AG04449 (cell line): ENCODE data around the gene TWSG1.

Source experiments
- CTCF ChIA-PET: fragments of 350-600 bp; formaldehyde crosslinking; extraction: SDS; loops from one replicate; lab custom pipeline; 2021; ENCODE audit warnings: antibody characterized with exemption; lab: Yijun Ruan, JAX
- POLR2A ChIA-PET: fragments of 400-600, 350-600 bp; formaldehyde crosslinking; extraction: SDS; loops from one replicate; lab custom pipeline; 2020; ENCODE audit warnings: antibody characterized with exemption, inconsistent platforms; lab: Yijun Ruan, JAX
- DNase-seq: peaks from one replicate; pipeline ENCODE4 v3.0.0-alpha.2; 2010; ENCODE audit warnings: low read depth, low spot score
- H3K4me3 ChIP-seq: 2 replicates; pipeline ENCODE4 v1.5.1; 2011; ENCODE audit warnings: low read depth, mild to moderate bottlenecking, control low read depth, low read length
- TF ChIP-seq, protein P1 (sequence below): IDR thresholded peaks from one replicate; pipeline ENCODE4 v1.5.1; 2011; ENCODE audit warnings: mild to moderate bottlenecking, moderate library complexity, low read length, control low read depth, inconsistent platforms; ENCODE audit not compliant: insufficient read depth; ENCODE audit errors: missing control alignments

TWSG1 gene

DNA sequence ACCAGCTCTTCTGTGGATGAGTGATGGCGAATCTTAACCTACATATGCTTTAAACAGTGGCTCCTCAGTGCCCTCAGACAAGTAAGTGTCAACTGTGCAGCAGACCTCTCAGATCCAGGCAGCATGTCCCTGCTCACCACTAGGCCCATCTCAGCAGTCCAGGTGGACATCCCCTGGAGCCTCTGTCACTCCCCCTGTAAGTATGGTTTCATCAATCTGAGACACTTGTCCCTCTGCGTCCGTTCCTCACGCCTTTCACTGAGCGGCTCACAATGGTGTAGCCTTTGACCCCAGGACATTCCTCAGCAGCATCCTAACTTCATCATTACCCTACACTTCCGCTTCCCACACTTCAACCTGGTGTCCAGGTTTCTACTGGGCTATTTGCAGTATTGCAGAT is 71.4 kb downstream of the TWSG1 start:
- TF ChIP-seq, protein P1, sequence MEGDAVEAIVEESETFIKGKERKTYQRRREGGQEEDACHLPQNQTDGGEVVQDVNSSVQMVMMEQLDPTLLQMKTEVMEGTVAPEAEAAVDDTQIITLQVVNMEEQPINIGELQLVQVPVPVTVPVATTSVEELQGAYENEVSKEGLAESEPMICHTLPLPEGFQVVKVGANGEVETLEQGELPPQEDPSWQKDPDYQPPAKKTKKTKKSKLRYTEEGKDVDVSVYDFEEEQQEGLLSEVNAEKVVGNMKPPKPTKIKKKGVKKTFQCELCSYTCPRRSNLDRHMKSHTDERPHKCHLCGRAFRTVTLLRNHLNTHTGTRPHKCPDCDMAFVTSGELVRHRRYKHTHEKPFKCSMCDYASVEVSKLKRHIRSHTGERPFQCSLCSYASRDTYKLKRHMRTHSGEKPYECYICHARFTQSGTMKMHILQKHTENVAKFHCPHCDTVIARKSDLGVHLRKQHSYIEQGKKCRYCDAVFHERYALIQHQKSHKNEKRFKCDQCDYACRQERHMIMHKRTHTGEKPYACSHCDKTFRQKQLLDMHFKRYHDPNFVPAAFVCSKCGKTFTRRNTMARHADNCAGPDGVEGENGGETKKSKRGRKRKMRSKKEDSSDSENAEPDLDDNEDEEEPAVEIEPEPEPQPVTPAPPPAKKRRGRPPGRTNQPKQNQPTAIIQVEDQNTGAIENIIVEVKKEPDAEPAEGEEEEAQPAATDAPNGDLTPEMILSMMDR: no peak
- ChIA-PET CTCF (no interaction called here), POLR2A (no interaction called here)
- no peak for DNase-seq
- no peak overlapping the region for H3K4me3 ChIP-seq

DNA sequence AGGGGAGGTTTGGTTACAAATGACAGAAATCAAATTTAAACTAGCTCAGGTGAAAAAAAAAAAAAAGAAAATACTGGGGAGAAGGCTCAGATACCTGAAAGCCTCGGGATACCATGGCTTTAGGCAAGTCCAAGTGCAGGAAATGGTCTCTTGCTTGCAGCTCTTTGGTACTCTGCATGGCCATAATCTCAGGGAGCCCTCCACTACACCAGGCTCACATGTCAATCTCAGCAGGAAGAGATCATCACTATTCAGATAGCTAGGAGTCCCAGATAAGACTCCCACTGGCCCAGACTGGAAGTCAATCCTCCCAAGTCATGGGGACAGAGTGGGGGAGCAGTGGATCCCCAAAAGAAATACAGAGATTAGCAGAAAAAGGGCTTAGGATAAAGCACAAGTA is 75.9 kb downstream of the TWSG1 start:
- TF ChIP-seq, protein P1: no peak
- DNase-seq: no peak
- POLR2A ChIA-PET: no interaction called here
- CTCF ChIA-PET: no interaction called here
- no peak overlapping the region for H3K4me3 ChIP-seq

DNA sequence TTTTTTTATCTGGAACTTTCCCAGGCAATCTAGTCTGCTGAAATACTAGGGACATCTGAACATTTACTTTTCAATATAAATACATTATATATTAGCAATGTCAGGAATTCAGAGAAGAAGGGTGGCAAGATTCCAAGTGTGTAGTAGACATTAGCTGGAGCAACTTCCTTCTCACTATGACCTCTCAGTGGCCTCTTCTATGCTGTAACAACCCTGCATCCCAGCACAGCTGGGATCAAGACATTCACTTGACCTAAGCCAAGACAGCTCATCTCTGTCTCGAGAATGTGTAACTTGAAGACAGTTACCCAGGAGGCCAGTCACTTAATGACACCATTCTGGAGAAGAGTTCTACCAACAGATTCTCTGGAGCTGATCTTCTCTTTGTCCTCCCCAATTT is 79.0 kb downstream of the TWSG1 start:
- CTCF ChIA-PET: interaction anchor here (1.7 kb wide), 1 partner anchor 10 kb away, joined by 5 read pairs; no protein-coding TSS in a partner anchor
- POLR2A ChIA-PET: interaction anchor here (0.6 kb wide), 1 partner anchor 21 kb away, joined by 3 read pairs; no protein-coding TSS in a partner anchor

DNA sequence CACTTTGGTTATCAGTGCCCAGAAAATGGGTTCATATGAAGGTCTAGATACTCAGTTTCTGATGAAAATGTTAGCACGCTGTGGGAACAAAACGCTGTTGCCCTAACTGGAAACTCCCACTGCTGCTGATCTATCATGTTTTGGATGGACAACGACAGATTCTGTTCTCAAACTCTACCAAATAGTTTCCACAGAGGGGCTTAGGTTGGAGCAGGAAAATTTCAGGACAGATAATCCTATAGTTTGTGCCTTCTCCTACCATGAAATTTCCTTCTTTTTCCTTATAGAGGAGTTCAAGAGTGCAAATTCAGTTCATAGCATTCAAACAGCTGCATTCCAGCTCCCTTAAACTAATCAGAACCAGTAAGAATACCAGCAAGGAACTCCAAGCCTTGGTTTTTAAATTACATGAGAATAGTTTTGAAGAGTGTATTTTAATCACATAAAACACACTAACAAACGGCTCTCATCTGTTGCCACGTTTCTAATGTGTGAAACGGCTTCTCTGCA is 82.0 kb downstream of the TWSG1 start:
- no peak for DNase-seq
- no peak overlapping the region for H3K4me3 ChIP-seq
- ChIA-PET CTCF (no interaction called here), POLR2A (interaction anchor here (0.6 kb wide), 1 partner anchor 97 kb away, joined by 3 read pairs; no protein-coding TSS in a partner anchor)
- TF ChIP-seq, protein P1: no peak

More for the DNA sequence above, 79.0 kb downstream of the TWSG1 start:
- TF ChIP-seq, protein P1: no peak
- H3K4me3 ChIP-seq: no peak overlapping the region
- peak; percentile 84 for DNase-seq

DNA sequence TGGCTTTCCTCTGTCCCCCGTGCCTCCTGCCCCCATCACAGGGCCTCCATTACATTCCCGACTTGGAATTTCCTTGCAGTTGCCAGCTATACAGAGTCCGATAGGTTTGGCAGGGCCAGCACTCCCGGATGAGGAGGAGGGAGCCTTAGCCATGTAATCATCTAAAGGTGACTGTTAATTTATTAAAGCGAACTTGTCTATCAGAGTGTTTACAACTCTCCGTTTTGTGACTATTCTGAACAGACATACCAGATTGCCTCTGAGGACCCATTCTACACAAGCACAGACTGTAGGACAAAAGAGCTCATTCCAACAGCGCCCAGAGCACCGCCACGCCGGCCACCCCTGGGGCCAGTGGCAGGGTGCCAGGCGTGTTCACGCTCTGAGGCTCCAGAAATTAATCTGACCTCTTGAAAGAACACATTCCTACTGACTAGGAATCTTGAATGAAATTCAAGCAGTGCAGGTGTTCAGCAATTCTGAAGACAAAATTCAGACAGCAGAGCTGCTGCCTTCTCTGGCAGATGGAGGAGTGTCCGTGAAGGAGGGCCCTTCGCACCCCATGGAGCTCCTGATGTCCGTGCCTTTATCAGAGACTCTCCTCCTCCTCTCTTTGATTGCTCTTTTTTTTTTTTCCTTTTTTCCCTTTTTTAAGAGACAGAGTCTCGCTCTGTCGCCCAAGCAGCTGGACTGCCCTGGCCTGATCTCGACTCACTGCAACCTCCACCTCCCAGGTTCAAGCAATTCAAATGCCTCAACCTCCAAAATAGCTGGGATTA is 82.7 kb downstream of the TWSG1 start:
- ChIA-PET CTCF (interaction anchor here (1.3 kb wide), 1 partner anchor 12 kb away, joined by 3 read pairs; no protein-coding TSS in a partner anchor), POLR2A (interaction anchor here (0.5 to 0.6 kb wide), 2 partner anchors 83 to 97 kb away, joined by 3 read pairs; partner anchors contain the start of gene TWSG1)
- peak; percentile 26 for DNase-seq
- H3K4me3 ChIP-seq: no peak overlapping the region
- TF ChIP-seq, protein P1: no peak

DNA sequence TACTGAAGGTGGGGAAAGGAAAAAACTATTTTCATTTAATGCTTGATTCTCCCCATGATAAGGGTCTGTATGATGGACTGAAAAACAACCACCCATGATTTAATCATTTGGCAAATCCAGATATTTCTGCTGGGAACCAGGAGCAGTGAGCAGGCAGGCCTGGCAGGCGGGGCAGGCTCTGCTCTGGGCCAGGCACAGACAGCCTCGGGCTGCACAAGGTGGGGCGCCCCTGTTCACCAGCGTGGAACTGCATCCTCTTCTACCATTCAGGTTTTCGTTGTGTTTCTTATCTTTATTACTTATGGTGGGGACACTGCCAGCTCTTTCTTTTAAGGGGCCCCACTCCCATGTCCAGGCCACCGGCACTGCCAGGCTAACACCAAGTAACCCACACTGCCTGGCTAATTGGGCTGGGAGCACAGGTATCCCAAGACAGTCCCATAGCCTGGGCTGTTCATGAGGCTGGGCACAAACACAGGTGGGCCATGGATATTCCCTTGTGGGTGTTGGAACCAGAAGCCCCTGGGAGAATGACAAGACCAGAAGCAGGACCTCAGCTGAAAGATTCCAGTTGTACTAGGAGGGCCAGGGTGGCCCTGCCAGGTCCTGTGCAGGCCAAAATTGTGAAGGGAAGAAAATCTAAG is 83.6 kb downstream of the TWSG1 start:
- CTCF ChIA-PET: interaction anchor here (1.3 kb wide), 1 partner anchor 11 kb away, joined by 3 read pairs; no protein-coding TSS in a partner anchor
- TF ChIP-seq, protein P1: no peak
- DNase-seq: no peak
- no peak overlapping the region for H3K4me3 ChIP-seq
- POLR2A ChIA-PET: no interaction called here
